GM18505 (cell line): ENCODE measurements around the gene FGF3.

Experiments
- ATAC-seq: cut with Tn5 transposase; IDR thresholded peaks from one replicate; pipeline ENCODE4 v1.9.1; 2021; ENCODE audit not compliant: unreplicated experiment
- POLR2A ChIP-seq: IDR thresholded peaks from 4 replicates; pipeline ENCODE4 v1.6.1; 2011; ENCODE audit warnings: borderline replicate concordance; ENCODE audit not compliant: insufficient read depth, insufficient read length; ENCODE audit errors: extremely low read depth

Gene FGF3

DNA sequence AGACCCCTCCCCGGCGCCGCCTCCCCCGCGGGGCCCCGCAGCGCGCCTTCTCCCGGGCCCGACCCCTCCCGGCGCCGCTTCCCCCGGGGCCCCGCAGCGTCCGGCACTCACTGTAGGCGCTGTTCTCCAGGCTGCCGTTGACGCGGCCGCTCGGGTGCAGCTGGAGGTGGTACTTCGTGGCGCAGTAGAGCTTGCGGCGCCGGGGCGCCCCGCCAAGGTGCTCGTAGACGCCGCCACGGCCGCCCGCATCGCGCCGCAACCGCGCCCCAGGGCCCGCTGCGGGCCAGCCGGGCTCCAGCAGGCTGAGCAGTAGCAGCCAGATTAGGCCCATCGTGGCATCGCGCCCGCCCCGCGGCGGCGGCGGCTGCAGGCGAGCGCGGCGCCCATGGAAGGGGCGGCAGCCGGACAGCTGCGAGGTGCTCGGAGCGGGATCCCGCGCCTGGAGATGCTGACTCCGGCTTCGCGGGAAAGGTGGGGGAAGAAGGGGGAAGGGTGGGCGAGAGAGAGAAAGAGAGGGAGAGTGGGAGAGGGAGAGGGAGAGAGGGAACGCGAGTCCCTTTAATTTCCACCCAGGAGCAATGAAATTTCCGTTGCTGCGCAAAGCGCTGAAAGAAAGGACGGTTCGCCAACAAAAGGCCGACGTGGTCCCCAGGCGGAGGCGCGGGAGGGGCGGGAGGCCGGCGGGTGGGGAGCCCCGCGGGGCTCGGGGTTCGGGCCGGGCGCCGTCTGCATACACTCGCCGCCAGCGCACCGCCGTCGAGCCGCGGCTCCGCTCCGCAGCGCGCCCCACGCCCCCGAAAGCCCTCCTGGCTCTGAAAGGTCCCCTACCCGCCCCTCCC lies at the start of gene FGF3:
TSS of gene FGF3 (minus strand) at position 814 of the 839 bp plus-strand sequence. CDS start at position 331, 483 bp downstream.
- no peak for ATAC-seq

DNA sequence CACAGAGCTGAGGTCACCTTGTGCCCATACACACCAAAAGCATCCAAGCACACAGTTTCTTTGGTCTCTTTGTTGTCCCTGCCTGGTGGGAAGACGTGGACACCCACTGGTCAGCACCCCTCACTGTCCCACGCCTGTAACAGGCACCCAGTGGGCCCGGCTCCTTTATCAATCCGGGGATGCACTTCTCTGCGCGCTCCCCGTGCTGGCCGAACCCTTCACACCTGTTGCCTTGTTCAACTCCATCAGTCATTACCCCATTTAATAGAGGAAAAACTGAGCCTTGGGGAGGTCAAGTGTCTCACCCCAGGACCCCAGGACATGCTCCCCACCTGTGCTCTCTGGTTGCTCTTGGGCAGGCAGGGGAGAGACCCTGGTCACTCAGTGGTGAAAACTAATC lies 49.7 kb upstream of the FGF3 start:
- no peak for ATAC-seq
- TF ChIP-seq POLR2A, result no peak

More for the DNA sequence above, at the start of gene FGF3:
- no peak for TF ChIP-seq POLR2A

DNA sequence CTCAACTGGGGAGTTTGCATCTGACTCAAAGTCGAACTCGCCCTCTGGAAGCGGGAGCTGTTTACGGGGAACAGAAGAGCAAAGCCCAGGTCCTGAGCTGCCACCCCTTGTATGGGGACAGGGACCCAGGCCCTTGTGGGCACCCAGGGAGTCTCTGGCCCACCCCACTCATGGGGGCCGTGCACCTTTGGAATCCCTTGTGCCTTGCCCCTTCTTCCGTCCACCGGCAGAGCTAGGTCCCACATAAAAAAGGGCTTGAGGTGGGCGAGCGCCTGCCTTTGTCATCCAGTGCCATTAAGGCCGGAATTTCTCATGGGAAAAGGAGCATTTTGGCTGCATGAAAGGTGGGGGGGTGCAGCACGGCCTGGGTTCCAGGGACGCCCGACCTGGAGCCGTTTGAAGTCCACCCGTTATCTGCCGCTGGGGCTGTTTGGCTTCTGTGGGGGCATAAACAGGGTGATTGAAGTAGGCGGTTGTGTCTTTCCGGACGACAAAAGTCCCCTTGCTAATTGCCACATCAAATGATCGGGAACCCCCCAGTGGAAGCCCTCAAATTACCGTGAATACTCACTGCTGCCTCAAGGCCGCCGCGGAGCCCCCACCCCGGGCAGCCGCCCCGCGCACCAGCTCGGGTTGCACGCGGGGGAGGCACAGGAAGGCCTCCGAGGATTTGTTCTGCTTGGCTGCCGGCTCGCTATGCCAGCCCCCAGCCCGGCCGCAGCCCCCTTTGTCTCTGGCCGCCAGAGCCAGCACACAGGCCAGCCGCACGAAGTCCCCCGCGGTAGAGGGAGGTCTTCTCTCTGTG lies 49.0 kb upstream of the FGF3 start:
- TF ChIP-seq POLR2A, result no peak
- no peak for ATAC-seq

DNA sequence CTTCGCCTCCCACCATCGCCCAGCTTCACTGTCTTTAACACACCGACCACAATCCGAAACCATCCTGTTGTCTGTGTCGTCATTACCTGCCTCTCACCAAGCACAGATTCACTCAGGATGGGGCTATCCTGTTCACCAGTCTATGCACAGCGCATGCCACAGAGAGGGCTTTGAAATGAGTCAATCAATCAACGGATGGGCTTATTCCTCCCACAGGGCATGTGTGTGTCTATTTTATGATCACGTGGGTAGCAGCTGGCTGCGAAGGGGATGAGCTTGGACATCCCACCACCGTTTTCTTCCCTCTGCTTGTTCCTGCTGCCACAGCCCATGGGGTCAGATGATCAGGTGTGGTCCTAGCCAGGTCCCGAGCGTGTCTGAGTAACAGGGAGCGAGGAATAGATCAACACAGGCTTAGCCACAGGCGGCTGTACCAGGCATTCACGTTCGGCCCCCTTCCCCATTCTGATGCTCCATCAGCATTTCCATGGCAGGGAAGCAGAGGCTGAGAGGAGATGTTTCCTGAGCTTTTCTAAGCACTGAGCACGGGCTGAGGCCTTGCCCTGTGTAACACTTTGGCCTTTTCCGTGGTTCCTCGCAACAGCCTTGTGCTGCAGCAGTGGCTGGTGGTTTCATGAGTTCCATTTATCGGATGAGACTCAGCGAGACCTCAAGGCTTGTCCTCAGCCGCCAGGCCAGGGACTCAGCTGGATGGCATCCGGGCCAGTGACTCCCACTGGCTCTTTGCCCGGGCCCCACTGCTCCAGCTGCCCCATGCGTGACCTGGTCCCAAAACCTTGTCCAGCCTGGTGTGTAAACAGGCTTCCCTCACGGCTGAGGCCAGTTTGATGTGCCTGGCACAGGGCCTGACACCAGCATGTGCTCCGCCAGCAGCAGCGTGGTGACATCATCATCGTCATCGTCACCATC lies 48.1 kb upstream of the FGF3 start:
- no peak for TF ChIP-seq POLR2A
- ATAC-seq, result no peak

DNA sequence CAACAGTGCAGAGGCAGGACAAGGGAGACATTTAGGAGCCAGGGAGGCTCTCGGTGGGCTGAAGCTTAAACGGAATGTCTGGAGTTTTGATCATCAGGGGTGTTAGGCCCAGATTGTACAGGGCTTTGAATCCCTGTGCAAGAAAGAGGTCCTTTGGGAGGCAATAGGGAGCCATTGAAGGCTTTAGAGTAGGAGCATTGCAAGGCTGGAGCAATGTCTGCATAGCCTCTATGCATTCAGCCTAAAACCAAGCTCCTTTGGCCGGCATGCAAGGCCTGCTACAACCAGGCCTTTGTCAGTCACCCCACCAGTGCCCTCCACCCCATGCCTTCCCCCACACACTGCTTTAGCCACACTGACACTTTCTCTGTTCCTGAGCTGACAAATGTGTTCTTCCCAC lies 47.4 kb upstream of the FGF3 start:
- no peak for ATAC-seq
- no peak for TF ChIP-seq POLR2A

DNA sequence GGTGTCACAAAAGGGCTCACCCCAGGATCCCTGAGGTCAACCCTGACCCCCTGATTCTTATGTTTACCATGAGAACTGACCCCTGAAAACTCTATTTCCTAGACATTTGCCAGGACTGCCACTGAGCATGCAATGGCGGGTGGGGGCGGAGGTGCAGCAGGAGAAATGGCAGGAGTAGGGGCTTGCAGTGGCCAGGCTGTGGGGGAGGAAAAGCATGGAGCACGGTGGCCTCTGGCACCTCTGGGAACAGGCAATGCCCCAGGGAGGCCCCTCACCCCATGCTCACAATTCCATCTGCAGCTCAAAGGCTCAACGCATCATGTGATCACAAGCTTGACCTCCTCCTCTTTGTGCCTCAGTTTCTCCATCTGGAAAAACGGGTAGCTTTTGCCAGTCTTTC lies 46.5 kb upstream of the FGF3 start:
- no peak for ATAC-seq
- TF ChIP-seq POLR2A, result no peak

DNA sequence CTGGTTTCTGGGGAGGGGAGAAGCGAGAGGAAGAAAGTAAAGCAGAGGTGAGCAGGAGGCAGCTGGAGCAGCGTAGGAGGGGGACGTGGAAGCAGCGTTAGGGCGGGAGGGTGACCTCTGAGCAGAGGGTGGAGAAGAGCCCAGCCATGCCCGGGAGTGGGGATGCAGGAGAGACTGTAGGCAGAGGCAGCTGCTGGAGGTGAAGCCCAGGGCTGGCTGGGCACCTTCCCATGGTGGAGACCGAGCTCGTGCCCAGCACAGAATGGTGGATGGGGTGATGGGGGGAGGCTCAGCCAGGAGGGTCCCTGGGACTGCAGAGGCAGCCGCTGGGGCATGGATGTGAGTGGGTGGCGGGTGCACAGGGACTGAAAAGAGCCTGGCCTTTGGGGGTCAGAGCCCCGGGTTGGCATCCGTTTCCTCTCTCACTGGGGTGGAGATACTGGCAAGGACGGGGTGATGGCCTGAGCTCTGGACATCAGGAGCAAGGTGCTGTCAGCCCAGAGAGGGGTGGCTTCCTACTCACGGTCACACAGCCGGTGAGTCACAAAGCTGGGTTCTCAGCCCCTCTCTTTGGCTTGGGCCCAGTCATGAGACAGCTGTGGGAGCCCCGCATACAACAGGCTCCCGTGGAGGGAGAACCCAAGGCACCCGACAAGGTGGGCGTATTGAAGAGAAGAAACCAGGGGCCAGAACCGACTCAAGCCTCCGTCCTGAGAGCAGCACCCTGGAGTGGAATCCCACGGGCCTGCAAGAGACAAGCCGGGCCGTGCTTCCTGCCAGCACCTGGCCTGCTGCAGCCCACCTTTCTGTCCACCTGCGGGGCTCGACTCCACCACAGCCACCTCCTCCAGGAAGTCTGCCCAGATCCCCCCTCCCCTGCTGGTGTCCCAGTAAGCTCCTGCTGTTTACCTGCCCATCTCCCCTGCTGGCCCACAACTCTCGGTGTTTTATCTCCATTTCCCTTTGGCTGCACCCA lies 45.8 kb upstream of the FGF3 start:
- no peak for TF ChIP-seq POLR2A
- no peak for ATAC-seq

DNA sequence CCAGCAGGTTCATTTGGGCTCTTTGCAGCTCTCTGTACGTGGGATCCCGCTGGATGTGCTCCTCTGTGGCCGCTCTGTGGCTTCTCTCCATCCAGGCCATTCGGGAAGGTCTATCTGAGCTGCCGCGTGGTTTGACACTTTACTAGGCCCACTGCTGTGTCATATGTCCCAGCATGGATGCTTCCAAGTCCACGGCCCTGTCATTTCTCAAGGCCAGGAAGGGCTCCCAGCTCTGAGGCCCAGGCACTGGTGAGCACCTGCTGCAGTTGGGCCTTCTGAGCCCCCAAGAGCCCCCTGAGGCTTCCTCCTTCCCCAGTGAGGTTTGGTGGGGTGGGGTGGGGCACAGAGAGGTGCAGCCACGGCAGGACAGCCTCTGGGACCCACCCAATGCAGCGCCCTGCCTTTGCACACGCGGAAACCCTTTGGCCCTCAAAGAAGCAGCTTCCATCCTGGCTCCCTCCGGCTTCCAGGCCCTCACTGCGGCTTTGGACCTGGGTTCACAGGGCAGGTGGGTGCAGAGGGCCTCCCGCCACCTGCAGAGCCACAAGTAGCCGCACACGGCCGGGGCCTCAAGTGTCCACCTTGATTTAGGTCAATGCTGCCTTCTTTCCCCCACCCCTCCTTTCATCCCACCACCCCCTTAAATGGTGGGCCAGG lies 44.5 kb upstream of the FGF3 start:
- TF ChIP-seq POLR2A, result no peak
- ATAC-seq, result no peak

DNA sequence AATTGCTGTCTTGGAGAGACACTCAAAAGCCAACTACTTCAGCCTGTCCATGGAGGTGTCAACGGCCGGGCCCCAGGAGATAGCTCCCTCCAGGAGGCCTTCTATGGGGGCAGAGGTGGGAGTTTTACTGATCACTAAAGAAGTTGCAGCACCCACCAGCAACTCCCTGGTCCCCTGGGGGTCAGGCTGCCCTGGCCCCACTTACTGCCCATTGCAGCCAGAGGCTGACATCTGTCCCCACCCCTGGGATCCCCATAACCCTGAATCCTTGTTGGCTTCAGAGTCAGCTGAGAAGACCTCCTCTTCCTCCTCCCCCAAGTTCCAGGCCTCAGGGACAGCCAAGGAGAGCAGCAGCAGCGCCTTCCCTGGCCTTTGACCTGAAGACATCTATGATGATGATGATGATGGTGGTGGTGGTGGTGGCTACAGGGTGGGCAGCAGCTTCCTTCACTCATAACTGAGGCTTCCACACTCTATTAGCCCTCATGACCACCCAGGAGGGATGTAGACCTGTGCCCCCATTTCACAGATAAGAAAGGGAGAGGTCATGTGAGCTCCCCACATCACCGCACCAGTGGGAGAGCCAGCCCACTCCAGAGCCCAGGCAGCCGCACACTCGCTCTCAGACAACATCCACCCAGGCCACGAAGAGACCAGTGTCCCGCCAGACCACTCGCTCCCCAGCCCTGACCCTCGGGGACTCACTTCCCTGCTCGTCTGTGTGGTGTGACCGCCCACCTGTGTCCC lies 43.8 kb upstream of the FGF3 start:
- no peak for TF ChIP-seq POLR2A
- ATAC-seq, result no peak

DNA sequence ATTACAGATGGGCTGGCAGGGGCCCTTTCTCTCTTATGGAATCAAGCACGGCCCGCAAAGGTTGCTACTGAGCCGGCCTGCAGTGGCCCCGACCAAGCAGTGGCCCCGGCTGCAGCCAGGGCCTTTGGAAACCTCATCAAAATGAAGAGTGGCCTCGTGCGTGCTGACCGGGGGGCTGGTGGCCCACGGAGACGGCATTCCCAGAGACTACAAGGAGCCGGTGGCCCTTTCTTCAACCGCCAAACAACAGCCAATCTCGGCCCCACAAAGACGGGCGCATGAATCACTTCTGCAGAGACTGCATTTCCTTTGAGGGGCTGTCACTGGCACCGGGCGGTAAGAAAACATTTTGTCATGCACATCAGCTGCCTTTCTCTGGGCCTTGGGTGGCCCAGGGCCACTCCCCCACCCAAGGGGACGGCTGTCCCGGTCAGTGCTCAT lies 43.1 kb upstream of the FGF3 start:
- no peak for ATAC-seq
- no peak for TF ChIP-seq POLR2A

DNA sequence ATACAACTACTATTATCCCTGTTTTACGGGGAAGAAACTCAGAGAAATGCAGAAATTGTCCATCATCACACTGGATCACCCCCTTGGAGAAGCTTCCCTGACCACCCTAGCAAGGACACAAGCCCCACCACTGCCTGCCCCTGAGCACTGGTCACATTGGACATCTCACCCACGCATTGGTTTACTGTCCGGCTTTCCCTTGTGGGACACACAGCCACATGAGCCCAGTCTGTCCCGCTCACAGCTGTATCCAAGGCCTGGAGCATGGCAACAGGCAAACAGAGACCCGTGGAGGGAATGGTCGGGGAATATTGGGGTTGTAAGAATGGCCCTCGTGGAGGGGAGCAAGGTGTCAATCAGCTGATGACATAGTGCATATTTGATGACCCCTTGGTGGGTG lies 42.7 kb upstream of the FGF3 start:
- no peak for ATAC-seq

More for the DNA sequence above, 42.7 kb upstream of the FGF3 start:
- no peak for TF ChIP-seq POLR2A
